ENCODE measurements around the gene NCKAP1.

GRCh38 chr2:183033951-183034350 lies 4.3 kb downstream of the NCKAP1 start:
- TF ChIP-seq RBBP5 (conservative IDR thresholded peaks at IDR 0.05) = no peak
- no peak for TF ChIP-seq EGR1 (IDR thresholded peaks at IDR 0.05; ENCODE audit: borderline replicate concordance in 1 of 2, low read depth in 2 of 2, low read length in 2 of 2)
- TF ChIP-seq NFYB (IDR thresholded peaks at IDR 0.05; ENCODE audit: insufficient read depth, low read depth, low read length) = no peak
- TF ChIP-seq RAD21 (IDR thresholded peaks at IDR 0.05; ENCODE audit: insufficient read depth, low read depth, low read length) = no peak
